Measurements from ENCODE around the gene VWA7.
"Not testable (repeated sequence)": the region's sequence is repeated elsewhere in the genome, so short reads cannot be mapped to it uniquely, and the experiment has no call there.

Gene VWA7

DNA sequence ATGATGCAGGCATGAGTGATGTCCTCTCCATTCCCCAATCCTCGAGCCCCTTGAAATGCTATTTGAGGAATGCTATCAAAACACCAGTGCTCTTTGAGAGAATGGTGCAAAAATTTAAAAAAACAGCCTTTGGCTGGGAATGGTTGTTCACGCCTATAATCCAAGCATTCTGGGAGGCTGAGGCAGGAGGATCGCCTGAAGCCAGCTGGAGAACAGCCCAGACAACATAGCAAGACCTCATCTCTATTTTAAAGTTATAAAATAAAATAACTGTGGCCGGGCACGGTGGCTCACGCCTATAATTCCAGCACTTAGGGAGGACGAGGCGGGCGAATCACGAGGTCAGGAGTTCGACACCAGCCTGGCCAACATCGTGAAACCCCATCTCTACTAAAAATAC lies 22.7 kb upstream of the VWA7 start:
- DNase-seq: no peak

- DNase-seq: no peak
These were observed 20.5 kb upstream of the VWA7 start for GRCh38 chr6:31797588-31797987.

- DNase-seq: no peak
These were observed 19.9 kb upstream of the VWA7 start for GRCh38 chr6:31796993-31797385.

- DNase-seq: peak; percentile 91
These were observed 18.6 kb upstream of the VWA7 start, which contains the start of gene VARS1 for GRCh38 chr6:31795616-31796298. Gene VARS1 (minus strand): TSS chr6:31795752. CDS start chr6:31795217, 535 bp downstream.

DNA sequence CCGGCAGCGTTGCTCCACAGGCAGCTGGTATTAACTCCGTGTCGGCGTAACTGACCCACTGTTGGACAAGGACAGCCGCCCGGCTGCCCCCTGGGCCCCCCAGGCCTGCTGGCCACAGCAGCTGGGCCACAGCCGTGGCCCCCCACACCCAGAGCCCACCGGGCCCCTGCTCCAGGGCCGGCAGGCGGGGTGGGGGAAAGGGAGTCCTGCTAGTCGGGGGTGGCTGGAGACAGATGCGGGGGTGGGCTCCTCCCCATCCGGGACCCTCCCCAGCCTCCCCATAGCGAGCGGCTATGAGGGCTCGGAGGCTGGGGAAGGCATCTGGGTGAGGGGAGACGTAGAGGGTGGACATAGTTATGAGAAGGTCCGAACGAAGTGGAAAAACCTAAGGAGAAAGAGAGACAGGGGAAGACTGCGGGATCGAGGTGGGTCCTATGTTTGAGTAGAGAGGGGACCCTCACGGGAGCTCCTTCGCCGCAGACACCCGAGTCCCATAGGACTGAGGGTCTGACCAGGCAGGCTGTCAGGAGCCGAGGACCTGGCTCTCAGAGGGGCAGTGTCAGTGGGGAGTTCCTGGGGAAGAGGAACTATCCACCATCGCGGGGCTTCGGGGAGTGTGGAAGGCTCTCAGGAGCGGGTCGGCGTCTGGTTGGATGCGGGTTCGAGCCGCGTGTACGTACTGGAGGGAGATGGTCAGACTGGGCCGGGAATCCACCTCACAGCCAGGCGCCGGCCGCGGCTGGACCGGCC lies 17.9 kb upstream of the VWA7 start:
- no peak for DNase-seq

DNA sequence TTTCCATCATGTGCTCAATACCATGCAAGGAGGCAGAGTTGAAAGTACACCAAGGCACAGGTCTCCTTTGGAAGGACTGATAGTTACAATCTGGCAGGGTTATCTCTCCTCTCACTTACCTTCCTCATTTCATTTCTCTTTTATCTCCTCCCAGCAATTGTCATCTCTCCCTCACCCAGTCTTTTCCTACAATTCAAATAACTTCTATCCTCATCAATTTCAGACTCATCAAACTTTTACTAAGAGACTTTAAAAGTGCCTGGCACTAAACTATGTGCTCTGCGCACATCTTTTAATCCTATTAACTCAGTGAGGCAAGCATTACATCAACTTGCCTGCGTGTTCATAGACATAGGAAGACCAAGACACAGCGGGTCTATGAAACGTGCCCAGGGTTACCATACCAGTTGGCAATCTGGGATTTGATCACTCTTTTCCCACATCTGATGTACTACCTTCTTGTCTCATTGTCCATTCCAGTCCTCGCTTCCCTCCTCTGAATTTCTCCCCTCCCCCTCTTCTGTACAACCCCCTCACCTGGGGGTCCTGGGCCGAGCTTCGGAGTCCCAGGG lies 17.3 kb upstream of the VWA7 start:
- DNase-seq: peak; percentile 60

GRCh38 chr6:31793927-31794245 lies 16.8 kb upstream of the VWA7 start:
- DNase-seq: not testable (repeated sequence)

DNA sequence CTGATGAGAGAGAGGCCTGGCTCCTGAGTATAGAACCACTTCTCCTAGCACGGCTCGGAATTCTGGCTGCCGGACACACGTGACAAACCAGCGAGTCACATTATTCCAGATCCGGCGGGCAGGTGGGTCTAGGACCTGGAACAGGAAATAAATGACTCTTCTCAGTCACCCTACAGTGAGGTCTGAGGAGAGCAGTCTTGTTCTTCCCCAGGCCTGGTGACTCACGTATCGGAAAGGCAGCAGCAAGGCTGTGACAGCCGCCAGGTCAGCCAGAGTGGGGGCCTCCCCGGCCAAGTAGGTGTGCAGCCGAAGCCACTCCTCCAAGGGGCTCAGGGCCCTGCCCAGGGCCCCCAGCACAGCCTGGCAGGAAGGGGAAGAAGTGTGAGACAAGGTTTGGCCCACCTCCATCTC lies 15.6 kb upstream of the VWA7 start:
- DNase-seq: no peak

DNA sequence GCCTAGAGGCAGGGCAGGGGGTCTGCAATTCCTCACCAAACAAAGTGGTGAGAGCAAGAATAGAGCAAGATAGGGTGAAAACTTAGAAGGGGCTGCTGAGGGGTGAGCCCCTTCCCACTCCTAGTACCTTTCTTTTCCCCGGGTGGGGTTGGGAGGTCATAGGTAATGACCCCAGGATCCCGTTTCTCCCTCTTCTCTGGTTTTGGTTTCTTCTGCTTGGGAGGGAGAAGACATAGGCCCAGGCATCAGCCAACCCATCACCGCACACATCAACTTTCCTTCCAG lies 14.9 kb upstream of the VWA7 start:
- DNase-seq: no peak

DNA sequence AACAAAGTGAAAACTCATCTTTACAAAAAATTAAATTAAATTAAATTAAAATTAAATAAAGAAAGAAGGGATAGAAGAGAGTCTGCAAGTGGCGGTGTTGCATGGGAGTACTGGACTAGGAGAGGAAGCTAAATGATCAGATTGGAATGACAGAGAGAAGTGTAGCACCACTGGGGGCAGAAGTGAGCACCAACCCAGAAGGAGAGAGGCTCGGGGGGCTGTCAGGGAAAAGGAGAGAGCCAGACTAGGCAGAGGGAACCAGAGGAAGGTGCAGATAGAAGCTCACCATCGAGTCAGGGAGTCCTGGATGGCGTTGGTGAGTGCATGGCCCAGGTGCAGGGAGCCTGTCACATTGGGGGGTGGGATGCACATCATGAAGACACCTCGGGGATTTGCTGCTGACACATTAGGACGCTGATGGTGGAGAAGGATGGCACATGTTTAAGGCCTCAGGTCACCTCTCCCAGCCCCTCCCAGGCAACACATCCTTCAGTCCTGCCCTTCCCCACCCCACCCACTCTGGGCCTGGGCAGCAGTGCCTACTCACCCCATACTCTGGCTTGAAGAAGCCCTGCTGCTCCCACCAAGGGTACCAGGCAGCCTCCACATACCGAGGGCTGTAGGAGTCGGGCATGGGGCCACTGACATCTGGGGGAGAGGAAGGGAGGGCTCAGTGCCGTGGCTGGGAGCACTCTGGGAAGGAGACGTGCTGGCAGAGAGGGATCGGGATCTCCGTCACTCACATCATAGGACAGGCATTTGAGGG lies 14.4 kb upstream of the VWA7 start:
- peak; percentile 69 for DNase-seq

DNA sequence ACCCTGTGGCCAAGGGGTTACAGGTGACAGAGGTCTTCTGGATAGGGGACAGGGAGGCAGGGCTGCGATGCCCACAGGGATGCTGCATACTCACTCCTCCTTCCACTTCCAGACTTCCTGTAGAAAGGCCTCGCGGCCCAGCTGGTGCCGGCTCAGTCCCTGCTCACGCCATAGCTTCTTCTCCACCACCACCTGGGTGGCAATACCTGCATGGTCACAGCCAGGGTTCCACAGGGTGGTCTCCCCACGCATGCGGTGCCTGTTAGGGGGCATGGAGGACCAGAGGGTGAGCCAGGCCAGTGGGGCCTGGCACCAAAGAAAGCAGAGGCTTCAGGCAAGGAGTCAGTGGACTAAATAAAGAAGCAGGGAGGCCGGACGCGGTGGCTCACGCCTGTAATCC lies 8.3 kb upstream of the VWA7 start:
- no peak for DNase-seq

DNA sequence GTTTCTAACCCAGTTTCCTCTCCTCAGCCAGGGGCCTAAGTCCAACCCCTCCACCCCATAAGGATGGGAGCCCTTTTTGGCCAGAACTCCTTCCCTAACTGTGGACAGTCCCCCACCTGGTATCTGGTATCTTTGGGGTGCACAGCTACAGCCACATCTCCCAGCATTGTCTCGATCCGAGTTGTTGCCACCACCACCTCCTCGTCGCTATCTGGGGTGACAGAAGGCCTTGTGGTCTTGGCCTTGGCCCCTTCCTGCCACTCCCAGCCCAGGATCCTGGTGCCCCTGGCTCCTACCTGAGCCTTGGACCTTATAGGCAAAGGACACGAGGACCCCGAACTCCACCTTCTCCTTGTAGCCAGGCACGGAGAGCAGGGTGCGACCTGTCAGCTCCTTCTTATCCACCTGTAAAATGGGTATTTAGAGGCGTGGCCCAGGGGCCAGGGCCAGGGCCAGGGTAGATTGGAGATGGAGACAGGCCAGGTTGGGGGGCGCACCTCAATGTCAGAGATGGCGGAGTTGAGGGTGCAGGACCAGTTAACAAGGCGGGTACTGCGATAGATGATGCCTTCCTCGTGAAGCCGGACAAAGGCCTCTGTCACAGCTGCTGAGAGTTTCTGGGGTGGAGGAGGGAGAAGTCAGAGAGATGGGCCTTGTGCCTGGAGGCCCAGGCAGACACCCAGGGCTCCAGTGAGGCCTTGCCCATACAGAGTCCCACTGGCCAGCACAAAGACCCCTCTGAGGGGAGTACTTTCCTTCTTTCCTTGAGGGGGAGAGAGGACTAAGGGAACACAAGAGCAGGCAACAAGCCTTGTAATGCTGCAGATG lies 7.2 kb upstream of the VWA7 start:
- peak; percentile 41 for DNase-seq

GRCh38 chr6:31782126-31782855 lies 5.2 kb upstream of the VWA7 start:
- no peak for DNase-seq

DNA sequence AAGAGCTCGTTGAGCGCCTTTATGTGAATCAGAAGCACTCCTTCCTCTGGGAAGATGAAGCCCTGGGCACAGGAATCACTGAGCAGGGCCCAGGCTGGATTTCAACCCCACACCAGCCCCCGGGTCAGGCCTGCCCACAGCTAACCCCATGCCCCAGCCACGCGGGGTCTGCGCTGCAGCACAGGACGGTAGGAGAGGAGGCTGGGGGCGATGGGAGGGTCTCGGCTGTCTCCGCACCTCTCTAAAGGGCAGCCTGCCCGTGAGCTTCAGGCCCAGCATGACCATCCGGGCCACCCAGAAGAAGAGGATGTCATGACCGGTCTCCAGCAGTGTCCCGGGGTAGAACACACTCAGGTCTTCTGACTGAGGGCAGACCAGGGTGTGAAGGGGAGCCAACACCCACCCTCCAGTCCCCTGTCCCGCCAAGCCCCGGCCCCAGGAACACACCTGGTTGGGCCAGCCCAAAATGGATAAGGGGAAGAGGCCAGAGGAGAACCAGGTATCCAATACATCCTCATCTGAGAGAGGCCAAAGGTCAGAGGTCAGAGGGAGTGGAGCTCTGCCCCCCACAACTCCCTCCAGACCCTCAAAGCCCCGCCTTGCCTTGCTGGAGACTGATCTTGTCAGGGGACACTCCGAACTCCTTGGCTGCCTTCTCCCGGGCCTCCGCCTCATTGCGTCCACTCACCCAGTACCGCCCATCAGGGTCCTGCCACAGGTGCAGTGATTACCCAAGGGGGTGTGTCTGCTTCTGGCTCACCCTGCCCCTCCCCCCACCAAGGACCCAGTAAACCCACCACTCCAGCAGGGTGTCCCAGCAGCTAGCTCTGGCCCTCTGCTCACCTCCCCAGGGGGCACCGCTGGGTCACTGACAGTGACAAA lies 4.4 kb upstream of the VWA7 start:
- DNase-seq: no peak

DNA sequence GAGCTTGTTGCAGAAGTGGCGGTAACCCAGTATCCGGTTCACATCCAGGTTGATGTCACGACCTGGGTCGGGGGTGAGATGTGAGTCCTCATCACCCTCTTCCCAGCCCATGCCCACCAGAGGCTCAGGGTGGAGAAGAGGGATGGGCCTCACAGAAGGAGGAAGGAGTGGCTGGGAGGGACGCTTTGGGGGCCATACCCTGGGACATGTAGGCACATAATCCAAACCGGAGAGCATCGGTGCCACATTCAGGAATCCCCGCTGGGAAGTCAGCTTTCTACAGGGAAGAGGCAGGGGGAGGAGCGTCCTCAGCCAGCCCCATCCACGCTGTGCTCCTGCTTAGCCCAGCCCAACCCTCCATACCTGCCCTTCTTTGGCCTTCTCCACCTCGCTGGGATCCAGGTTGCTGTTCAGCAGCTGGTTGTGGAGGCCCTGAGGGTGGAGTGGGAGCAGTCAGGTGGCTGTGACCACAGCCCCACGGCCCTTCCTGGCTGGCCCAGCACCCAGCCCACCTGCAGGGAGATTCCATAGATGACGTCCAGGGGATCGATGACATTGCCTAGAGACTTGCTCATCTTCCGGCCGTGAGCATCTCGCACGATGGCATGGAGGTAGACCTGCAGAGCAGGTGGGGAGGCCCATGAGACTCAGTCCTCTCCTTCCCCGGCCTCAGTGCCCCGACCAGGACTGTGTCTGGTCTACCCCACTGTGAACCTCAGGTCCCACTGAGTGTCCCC lies 3.5 kb upstream of the VWA7 start:
- DNase-seq: no peak

DNA sequence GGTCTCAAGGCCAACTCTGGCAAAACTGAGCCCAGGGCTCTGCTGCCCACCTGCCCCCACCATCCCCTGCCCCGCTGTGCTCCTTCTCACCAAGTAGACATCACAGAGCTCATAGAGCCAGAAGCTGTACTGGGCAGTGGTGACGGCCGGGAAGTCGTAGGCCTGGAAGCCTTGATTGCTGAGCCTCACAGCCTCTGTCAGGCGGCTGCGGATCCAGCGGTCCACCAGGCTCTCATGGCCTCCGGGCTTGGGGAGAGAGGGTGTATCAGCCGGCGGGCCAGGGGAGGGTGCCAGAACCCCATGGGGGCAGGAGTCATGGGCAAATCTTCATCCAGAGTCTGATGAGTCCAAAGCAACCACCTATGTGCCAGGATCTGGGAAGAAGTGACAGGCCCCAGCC lies 2.8 kb upstream of the VWA7 start:
- DNase-seq: no peak

GRCh38 chr6:31778999-31779885 lies 2.1 kb upstream of the VWA7 start:
- DNase-seq: no peak

- no peak for DNase-seq
These were observed 1.1 kb upstream of the VWA7 start for GRCh38 chr6:31778193-31778592.

DNA sequence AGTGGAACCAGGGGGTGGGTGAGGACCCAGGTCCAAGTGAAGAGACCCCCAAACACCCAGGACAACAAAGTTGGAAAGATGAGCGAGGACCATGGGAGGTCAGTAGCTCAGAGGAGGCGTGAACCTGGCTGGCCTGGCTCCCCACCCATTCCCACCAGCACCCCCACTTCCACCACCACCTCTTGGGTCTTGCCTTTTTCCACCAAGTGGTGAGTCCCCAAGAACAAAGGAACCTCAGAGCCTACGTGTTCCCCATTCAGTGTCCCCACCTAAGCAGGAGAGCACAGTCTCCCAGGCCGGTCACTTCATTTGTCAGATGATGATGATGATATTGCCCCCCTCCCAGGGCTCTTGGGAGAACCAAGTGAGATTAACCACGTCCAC lies 531 bp upstream of the VWA7 start:
- DNase-seq: no peak
